BLaER1 treated with 17β-estradiol and CSF1 and Interleukin-3, amounts not matched to agents 10 nM and 100 nM (cell line): Measurements from ENCODE around the gene TTLL3.

Experiments
- H3K27ac ChIP-seq, 11 experiments: shearing (Covaris generic); formaldehyde crosslinking; 2 replicates each; pipeline ENCODE4 v1.8.1; 2022
- H3K27me3 ChIP-seq, 11 experiments: shearing (Covaris generic); formaldehyde crosslinking; 2 replicates each; pipeline ENCODE4 v1.8.1; 2022
- H3K36me3 ChIP-seq, 11 experiments: shearing (Covaris generic); formaldehyde crosslinking; 2 replicates each; pipeline ENCODE4 v1.8.1; 2022
- H3K4me1 ChIP-seq, 10 experiments: shearing (Covaris generic); formaldehyde crosslinking; 2 replicates each; pipeline ENCODE4 v1.8.1; 2022
- H3K4me2 ChIP-seq, 11 experiments: shearing (Covaris generic); formaldehyde crosslinking; 2 replicates each; pipeline ENCODE4 v1.8.1; 2022
- H3K4me3 ChIP-seq, 10 experiments: shearing (Covaris generic); formaldehyde crosslinking; 2 replicates each; pipeline ENCODE4 v1.8.1; 2022
- H3K9ac ChIP-seq, 11 experiments: shearing (Covaris generic); formaldehyde crosslinking; 2 replicates each; pipeline ENCODE4 v1.8.1; 2022
- H3K9me3 ChIP-seq, 11 experiments: shearing (Covaris generic); formaldehyde crosslinking; replicated peaks in 1 of 11; 2 replicates each; pipeline ENCODE4 v1.8.1; 2022
- H4K20me1 ChIP-seq, 11 experiments: shearing (Covaris generic); formaldehyde crosslinking; 2 replicates each; pipeline ENCODE4 v1.8.1; 2022
- Cebpa-rat ChIP-seq, 11 experiments: shearing (Covaris generic); IDR thresholded peaks; 2 replicates each; pipeline ENCODE4 v1.8.1; 2022

The TTLL3 gene

DNA sequence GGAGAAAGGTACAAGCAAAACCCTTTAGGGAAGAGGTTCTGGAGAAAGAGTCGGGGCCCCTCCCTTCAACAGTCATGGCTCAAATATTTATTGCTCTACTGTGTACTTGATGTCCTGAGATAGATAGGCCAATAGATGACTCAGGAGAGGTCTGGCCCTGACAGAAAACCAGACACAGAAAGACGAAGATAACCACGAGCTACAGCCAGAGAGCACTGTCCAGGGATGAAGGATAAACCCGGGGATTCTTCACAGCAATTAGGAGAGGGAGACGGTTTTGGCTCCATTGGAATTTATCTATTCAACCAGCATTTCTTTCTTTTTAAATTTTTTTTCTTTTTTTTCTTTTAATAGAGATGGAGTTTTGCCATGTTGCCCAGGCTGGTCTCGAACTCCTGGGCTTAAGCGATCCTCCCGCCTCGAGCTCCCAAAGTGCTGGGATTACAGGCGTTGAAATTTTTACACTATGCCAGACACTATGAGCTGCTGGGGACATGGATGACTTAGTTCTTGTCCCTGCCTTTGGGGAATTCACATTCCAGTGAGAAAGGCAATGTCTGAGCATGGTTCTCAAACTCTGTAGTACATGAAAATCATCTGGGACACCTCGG is 74.6 kb downstream of the TTLL3 start:
- Histone ChIP-seq H3K36me3 (no peaks in the 10 kb centered on the region), H4K20me1 (no peaks in the 10 kb centered on the region), H3K9me3 (no peaks in the 10 kb centered on the region), H3K27ac (no peak overlapping the region), H3K27me3 (no peaks in the 10 kb centered on the region), H3K4me1 (peaks cover 0 to 12% (median 6%) of the 10 kb centered on the region in 10 experiments; a peak in 12 of 20 replicates), H3K4me3 (no peak overlapping the region), H3K9ac (no peak overlapping the region), H3K4me2 (no peak overlapping the region)
- TF ChIP-seq Cebpa-rat (IDR thresholded peaks at IDR 0.05): no peak
